Chondrocyte (in vitro differentiated cells): ENCODE data around the gene NDUFAF2. TPM values are rescaled to one million over a fixed set of nuclear protein-coding genes. Genes with fewer than 3 reads are reported as not detected.
A peak's percentile ranks its signal among the peaks of the same experiment; 100 is the strongest.

ENCODE experiments used
- DNase-seq: peaks from one replicate; pipeline ENCODE4 v3.0.0; 2021; ENCODE audit warnings: mixed read lengths, low spot score
- H3K27ac Mint-ChIP-seq: one replicate; pipeline ENCODE4 v1.8.0; 2021; ENCODE audit warnings: mild to moderate bottlenecking, moderate library complexity, mixed read lengths; ENCODE audit not compliant: unreplicated experiment
- H3K27me3 Mint-ChIP-seq: 2 replicates; pipeline ENCODE4 v1.8.0; 2021; ENCODE audit warnings: low read depth, mixed read lengths
- H3K36me3 Mint-ChIP-seq: 2 replicates; pipeline ENCODE4 v1.8.0; 2021; ENCODE audit warnings: low read depth, mixed read lengths
- H3K4me1 Mint-ChIP-seq: 2 replicates; pipeline ENCODE4 v1.8.0; 2021; ENCODE audit warnings: low read depth, mild to moderate bottlenecking, mixed read lengths
- H3K4me3 Mint-ChIP-seq: one replicate; pipeline ENCODE4 v1.8.0; 2021; ENCODE audit warnings: mild to moderate bottlenecking, moderate library complexity, mixed read lengths; ENCODE audit not compliant: unreplicated experiment
- H3K9me3 Mint-ChIP-seq: 2 replicates; pipeline ENCODE4 v1.8.0; 2021; ENCODE audit warnings: low read depth, mixed read lengths
- CTCF ChIP-seq: fragments of 200-600 bp; sonication (generic); IDR thresholded peaks from 2 replicates; pipeline ENCODE4 v1.5.0; 2021; ENCODE audit warnings: antibody characterized with exemption, mild to moderate bottlenecking, moderate library complexity
- total RNA-seq: library from RNA; stranded (reverse); gene quantifications from 3 replicates; pipeline ENCODE4 v1.2.1, GENCODE V29; 2021

NDUFAF2 gene
- total RNA-seq, 1 donor from 2014 or later = 32.9 TPM

GRCh38 chr5:61198606-61199005 is 253.6 kb downstream of the NDUFAF2 start:
- no peaks in the 10 kb centered on the region for H3K27me3 Mint-ChIP-seq
- no peaks in the 10 kb centered on the region for H3K4me1 Mint-ChIP-seq
- no peak overlapping the region for H3K4me3 Mint-ChIP-seq
- no peak for TF ChIP-seq CTCF
- H3K36me3 Mint-ChIP-seq = peaks cover 12% of the 10 kb centered on the region
- H3K27ac Mint-ChIP-seq = no peak overlapping the region
- DNase-seq = no peak
- H3K9me3 Mint-ChIP-seq = peaks cover 22% of the 10 kb centered on the region

GRCh38 chr5:61200582-61201155 is 255.7 kb downstream of the NDUFAF2 start:
- no peaks in the 10 kb centered on the region for H3K4me1 Mint-ChIP-seq

GRCh38 chr5:61202213-61202612 is 257.2 kb downstream of the NDUFAF2 start:
- Mint-ChIP-seq H3K27ac (no peak overlapping the region), H3K27me3 (no peaks in the 10 kb centered on the region), H3K4me3 (no peak overlapping the region), H3K4me1 (no peaks in the 10 kb centered on the region), H3K36me3 (peaks cover 18% of the 10 kb centered on the region), H3K9me3 (peaks cover 35% of the 10 kb centered on the region)
- no peak for TF ChIP-seq CTCF
- DNase-seq = no peak

More at GRCh38 chr5:61200582-61201155, 255.7 kb downstream of the NDUFAF2 start:
- Mint-ChIP-seq H3K27me3 (no peaks in the 10 kb centered on the region), H3K27ac (no peak overlapping the region), H3K9me3 (peaks cover 29% of the 10 kb centered on the region), H3K36me3 (peaks cover 16% of the 10 kb centered on the region), H3K4me3 (no peak overlapping the region)
- DNase-seq = peak; percentile 85
- TF ChIP-seq CTCF = no peak

Other genes starting within 250 kb of the NDUFAF2 start
- 1.2 to 2.3 TPM (median 1.5 TPM) in 3 replicates for gene DEPDC1B, start 245.0 kb upstream of the NDUFAF2 start, total RNA-seq
- gene ELOVL7, start 100.9 kb upstream of the NDUFAF2 start, total RNA-seq = 0.22 to 0.40 TPM (median 0.28 TPM) in 3 replicates
- gene ERCC8, start 135 bp upstream of the NDUFAF2 start, total RNA-seq = 8.6 to 14.8 TPM (median 11.1 TPM) in 3 replicates
- 53.8 to 56.6 TPM (median 54.3 TPM) in 3 replicates for gene SMIM15, start 217.3 kb downstream of the NDUFAF2 start, total RNA-seq